Measurements from ENCODE around the gene SDE2.
"Not testable (repeated sequence)": the region's sequence is repeated elsewhere in the genome, so short reads cannot be mapped to it uniquely, and the experiment has no call there.

Gene SDE2

GRCh38 chr1:225954753-225955152 is 44.4 kb downstream of the SDE2 start:
- DNase-seq = no peak
- in situ Hi-C loops (cut with HindIII; ENCODE audit: low pct_ligation_motif_present, low pct_unique_long_range_greater_than_20kb, low sequenced_read_pairs) = no loop called here

DNA sequence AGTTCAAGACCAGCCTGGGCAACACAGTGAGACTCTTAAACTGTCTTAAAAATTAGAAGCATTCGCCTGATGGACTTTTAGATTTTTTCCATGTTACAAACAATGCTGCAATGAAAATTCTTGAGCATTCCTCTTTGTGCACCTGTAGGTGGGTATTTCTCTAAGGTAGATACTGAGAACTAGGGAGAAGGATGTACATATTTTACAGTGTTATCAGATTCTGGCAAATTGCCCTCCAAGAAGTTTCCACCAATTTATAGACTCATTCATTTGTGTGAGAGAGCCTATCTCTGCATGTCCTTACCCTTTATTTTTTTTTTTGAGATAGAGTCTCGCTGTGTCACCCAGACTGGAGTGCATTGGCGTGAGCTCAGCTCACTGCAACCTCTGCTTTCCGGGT is 45.8 kb downstream of the SDE2 start:
- in situ Hi-C loops (cut with HindIII; ENCODE audit: low pct_ligation_motif_present, low pct_unique_long_range_greater_than_20kb, low sequenced_read_pairs) = no loop called here
- DNase-seq = no peak

DNA sequence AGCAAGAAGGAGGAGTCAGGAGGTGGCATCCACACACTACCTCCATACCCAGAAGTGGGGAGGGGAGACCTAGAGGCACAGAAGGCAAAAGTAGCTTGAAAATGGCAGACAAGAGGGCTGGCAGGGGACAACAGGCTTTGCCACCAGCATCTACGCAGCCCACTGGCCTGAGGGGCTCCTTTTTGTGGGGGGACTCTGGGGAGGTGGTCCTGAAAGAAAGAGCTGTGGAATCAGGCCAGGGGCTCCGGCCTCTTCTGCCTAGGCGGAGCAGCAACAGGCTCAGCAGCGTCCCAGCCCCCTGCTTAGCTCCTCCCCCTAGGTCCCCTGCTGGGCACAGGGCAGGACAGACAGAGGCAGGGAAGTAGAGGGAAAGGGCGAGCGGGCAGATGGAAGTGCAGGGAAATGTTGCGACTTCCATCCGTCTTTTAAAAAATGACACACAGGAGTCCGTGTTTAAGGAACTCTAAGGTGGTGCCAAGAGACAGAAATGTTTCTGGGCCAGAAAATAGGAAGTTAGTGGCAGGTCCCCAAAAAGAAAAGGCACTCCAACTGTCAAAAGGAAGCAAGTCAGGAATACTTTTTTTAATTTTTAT is 48.1 kb downstream of the SDE2 start:
- DNase-seq = no peak
- in situ Hi-C loops (cut with HindIII; ENCODE audit: low pct_ligation_motif_present, low pct_unique_long_range_greater_than_20kb, low sequenced_read_pairs) = no loop called here

DNA sequence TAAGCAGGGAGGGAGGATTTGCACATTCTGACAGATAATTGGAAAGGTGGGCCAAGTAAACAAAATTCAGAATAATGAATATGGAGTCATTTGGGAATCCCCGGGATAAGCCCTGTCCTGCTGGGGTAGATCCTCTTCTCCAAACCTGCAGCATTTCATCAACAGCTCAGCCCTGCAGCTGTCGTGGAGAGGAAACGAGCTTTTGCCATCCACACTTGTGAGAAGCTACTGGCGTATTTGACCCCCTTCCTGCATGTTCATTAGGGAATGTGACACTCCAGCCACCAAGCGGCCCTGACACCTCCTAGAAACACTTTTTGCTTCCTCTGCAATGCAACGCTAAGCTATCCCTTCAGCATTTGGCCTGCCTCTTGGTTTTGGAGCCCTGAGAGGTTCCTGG is 50.1 kb downstream of the SDE2 start:
- in situ Hi-C loops (cut with HindIII; ENCODE audit: low pct_ligation_motif_present, low pct_unique_long_range_greater_than_20kb, low sequenced_read_pairs) = no loop called here
- DNase-seq = no peak

- no peak for DNase-seq
- in situ Hi-C loops (cut with HindIII; ENCODE audit: low pct_ligation_motif_present, low pct_unique_long_range_greater_than_20kb, low sequenced_read_pairs) = no loop called here
Observed at GRCh38 chr1:225946803-225947202, 52.3 kb downstream of the SDE2 start.

- in situ Hi-C loops (cut with HindIII; ENCODE audit: low pct_ligation_motif_present, low pct_unique_long_range_greater_than_20kb, low sequenced_read_pairs) = no loop called here
- DNase-seq = no peak
Observed at GRCh38 chr1:225946082-225946620, 53.0 kb downstream of the SDE2 start.

GRCh38 chr1:225945564-225945963 is 53.6 kb downstream of the SDE2 start:
- in situ Hi-C loops (cut with HindIII; ENCODE audit: low pct_ligation_motif_present, low pct_unique_long_range_greater_than_20kb, low sequenced_read_pairs) = no loop called here
- no peak for DNase-seq

DNA sequence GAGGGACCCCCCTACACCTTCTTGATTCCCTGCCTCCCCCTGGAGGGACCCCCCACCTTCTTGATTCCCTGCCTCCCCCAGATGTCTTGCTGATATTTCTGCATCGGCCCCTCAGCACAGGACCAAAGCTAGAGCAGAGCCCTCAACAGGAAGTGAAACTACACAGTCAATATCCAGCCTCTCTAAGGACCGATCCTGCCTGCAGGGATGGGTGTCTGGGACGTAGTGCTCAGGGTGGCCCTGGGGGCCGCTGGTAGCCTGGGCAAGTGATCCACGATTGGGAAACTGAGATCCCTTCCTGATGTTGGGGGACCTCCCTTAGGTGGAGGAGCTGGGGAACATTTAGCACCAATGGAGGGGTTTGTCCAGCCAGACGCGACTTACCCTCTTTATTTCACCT is 54.2 kb downstream of the SDE2 start:
- no peak for DNase-seq
- in situ Hi-C loops (cut with HindIII; ENCODE audit: low pct_ligation_motif_present, low pct_unique_long_range_greater_than_20kb, low sequenced_read_pairs) = no loop called here

- in situ Hi-C loops (cut with HindIII; ENCODE audit: low pct_ligation_motif_present, low pct_unique_long_range_greater_than_20kb, low sequenced_read_pairs) = no loop called here
- DNase-seq = no peak
Observed at GRCh38 chr1:225944387-225944786, 54.8 kb downstream of the SDE2 start.

- no peak for DNase-seq
- in situ Hi-C loops (cut with HindIII; ENCODE audit: low pct_ligation_motif_present, low pct_unique_long_range_greater_than_20kb, low sequenced_read_pairs) = no loop called here
Observed at GRCh38 chr1:225943582-225943981, 55.6 kb downstream of the SDE2 start.

- in situ Hi-C loops (cut with HindIII; ENCODE audit: low pct_ligation_motif_present, low pct_unique_long_range_greater_than_20kb, low sequenced_read_pairs) = no loop called here
- DNase-seq = no peak
Observed at GRCh38 chr1:225942574-225942973, 56.6 kb downstream of the SDE2 start.

DNA sequence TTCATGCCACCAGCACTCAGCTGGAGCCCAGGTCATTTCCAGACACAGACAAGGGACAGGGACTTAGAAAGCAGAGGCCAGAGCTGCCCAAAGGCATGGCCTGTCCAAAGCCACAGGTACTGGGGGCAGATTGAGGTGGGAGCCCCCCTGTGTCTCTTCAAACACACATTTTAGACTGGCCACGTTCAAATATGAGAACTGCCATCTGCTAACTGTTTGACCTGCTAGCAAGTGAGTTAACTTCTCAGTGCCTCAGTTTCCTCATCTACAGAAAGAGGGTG is 57.3 kb downstream of the SDE2 start:
- in situ Hi-C loops (cut with HindIII; ENCODE audit: low pct_ligation_motif_present, low pct_unique_long_range_greater_than_20kb, low sequenced_read_pairs) = no loop called here
- no peak for DNase-seq

DNA sequence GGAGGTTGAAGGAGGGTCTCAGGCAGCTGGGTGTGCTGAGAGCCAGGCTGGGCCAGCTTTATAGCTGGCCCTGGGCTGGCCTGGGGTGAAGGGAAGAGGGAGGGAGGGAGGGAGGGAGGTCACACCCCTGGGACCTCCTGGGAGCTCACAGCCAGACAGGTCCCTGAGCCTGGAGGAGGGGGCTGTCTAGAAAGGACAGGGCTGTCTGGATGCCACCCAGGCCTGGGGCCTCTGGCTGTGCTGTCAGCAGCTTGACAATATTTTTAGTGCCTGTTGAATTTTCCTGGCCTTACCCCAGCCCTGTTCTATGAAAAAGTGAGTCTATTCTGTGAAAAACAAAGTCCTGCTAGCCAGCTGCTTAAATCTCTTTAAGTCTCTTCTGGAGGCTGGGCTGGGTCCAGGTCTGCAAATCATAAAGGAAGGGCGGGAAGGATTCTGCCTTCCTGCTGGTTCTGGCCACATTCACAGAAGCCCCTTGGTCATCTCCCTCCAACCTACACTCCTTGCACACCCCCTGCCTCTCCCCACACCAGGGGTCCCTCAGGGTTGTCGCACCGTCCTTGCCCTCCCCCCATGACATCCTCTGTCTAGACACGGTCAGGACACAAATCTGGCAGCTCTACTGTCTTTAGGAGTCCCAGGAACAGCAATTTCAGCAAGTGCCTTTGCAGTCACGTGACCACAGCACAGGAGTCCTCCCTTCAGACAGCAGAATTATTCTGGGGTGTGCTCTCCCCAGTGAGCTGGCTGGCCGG is 57.8 kb downstream of the SDE2 start, which contains the start of gene LEFTY2:
TSS of gene LEFTY2 (minus strand) at position 34 of the 755 bp plus-strand sequence. CDS start 80 bp downstream, outside the sequence.
- in situ Hi-C loops (cut with HindIII; ENCODE audit: low pct_ligation_motif_present, low pct_unique_long_range_greater_than_20kb, low sequenced_read_pairs) = no loop called here
- DNase-seq = no peak

- DNase-seq = no peak
- in situ Hi-C loops (cut with HindIII; ENCODE audit: low pct_ligation_motif_present, low pct_unique_long_range_greater_than_20kb, low sequenced_read_pairs) = no loop called here
Observed at GRCh38 chr1:225940385-225941151, 58.6 kb downstream of the SDE2 start.

- DNase-seq; in situ Hi-C loops (cut with HindIII; ENCODE audit: low pct_ligation_motif_present, low pct_unique_long_range_greater_than_20kb, low sequenced_read_pairs): not testable (repeated sequence)
Observed at GRCh38 chr1:225939939-225940310, 59.2 kb downstream of the SDE2 start.

DNA sequence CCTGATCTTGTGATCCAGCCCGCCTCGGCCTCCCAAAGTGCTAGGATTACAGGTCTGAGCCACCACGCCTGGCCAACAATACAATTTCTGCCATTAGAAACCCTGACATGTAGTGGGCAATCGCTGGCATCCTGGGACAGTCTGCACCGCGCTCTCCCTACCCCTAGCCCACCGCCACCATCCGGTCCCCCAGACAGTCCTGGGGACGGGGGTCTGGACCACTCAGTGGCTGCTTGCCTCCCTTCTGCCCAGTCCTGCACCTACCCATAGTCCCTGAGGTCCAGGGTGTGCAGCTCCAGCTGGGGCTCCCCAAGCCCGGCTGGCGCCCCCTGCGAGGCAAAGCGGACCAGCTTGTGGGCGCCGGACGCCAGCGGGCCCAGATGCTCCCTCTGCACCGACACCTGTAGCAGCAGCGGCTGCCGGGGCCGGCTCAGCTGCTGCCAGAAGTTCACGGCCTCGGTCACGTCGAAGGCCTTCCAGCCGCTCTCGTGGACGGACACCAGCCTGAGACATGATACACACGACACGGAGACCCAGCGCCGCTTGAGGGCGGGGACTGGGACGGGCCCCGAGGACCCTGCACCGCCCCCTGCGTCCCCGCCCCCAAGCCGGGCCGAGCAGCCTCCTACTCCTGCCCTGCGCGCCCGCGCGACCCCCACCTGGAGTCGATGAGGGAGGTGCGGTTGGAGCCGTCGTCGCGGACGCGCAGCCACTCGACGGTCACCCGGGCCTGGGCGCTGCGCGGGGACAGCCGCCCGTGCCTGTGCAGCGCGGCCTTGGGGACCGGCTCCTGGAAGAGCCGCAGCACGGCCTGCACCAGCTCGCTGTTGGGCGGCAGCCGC is 59.8 kb downstream of the SDE2 start:
- in situ Hi-C loops (cut with HindIII; ENCODE audit: low pct_ligation_motif_present, low pct_unique_long_range_greater_than_20kb, low sequenced_read_pairs); DNase-seq: not testable (repeated sequence)

GRCh38 chr1:225937048-225937968 is 61.8 kb downstream of the SDE2 start:
- in situ Hi-C loops (cut with HindIII; ENCODE audit: low pct_ligation_motif_present, low pct_unique_long_range_greater_than_20kb, low sequenced_read_pairs) = no loop called here
- DNase-seq = no peak

DNA sequence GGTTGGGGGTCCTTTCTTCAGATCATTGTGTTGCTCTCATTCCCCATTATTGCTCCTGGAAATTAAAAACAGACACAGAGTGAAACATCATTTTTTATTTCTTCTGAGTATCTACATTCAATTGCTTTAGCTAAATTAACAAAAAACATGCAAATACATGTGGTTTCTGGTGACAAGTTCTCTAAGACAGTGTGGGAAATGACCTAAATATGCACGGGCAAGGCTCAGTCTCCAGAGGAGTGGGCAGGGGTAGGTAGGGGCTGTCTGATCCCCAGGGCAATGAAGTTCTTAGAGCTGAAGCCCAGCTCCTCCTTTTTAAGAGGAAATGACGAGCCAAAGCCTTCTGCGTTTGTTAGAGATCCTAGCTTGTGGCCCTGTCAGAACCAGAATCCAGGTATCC is 62.6 kb downstream of the SDE2 start:
- DNase-seq = no peak
- in situ Hi-C loops (cut with HindIII; ENCODE audit: low pct_ligation_motif_present, low pct_unique_long_range_greater_than_20kb, low sequenced_read_pairs) = no loop called here
